Progenitor cell of endocrine pancreas (in vitro differentiated cells): Measurements from ENCODE around the gene THUMPD1. TPM values are rescaled to one million over a fixed set of nuclear protein-coding genes. Genes with fewer than 3 reads are reported as not detected.

ENCODE experiments used
- DNase-seq: peaks from one replicate; pipeline ENCODE4 v3.0.0; 2021; ENCODE audit warnings: low spot score; ENCODE audit not compliant: unreplicated experiment
- H3K27ac Mint-ChIP-seq: 2 replicates; pipeline ENCODE4 v1.8.0; 2021; ENCODE audit warnings: mild to moderate bottlenecking, moderate library complexity, mixed read lengths
- H3K27me3 Mint-ChIP-seq: 2 replicates; pipeline ENCODE4 v1.8.0; 2021; ENCODE audit warnings: mixed read lengths
- H3K36me3 Mint-ChIP-seq: 2 replicates; pipeline ENCODE4 v1.8.0; 2022; ENCODE audit warnings: mixed read lengths; ENCODE audit not compliant: insufficient read depth
- H3K4me1 Mint-ChIP-seq: 2 replicates; pipeline ENCODE4 v1.8.0; 2021; ENCODE audit warnings: low read depth, mixed read lengths
- H3K4me3 Mint-ChIP-seq: 2 replicates; pipeline ENCODE4 v1.8.0; 2021; ENCODE audit warnings: low read depth, mild to moderate bottlenecking, moderate library complexity, mixed read lengths
- H3K9me3 Mint-ChIP-seq: 2 replicates; pipeline ENCODE4 v1.8.0; 2021; ENCODE audit warnings: low read depth, mixed read lengths
- total RNA-seq: library from RNA; stranded (reverse); gene quantifications from 2 replicates; pipeline ENCODE4 v1.2.1, GENCODE V29; 2021
- TF ChIP-seq, protein P1 (sequence below): fragments of 200-600 bp; sonication (generic); IDR thresholded peaks from one replicate; pipeline ENCODE4 v1.5.0; 2021; ENCODE audit warnings: antibody characterized with exemption, mild to moderate bottlenecking; ENCODE audit not compliant: unreplicated experiment

THUMPD1 gene
- total RNA-seq, 1 donor from 2014 or later = 36.8 TPM

DNA sequence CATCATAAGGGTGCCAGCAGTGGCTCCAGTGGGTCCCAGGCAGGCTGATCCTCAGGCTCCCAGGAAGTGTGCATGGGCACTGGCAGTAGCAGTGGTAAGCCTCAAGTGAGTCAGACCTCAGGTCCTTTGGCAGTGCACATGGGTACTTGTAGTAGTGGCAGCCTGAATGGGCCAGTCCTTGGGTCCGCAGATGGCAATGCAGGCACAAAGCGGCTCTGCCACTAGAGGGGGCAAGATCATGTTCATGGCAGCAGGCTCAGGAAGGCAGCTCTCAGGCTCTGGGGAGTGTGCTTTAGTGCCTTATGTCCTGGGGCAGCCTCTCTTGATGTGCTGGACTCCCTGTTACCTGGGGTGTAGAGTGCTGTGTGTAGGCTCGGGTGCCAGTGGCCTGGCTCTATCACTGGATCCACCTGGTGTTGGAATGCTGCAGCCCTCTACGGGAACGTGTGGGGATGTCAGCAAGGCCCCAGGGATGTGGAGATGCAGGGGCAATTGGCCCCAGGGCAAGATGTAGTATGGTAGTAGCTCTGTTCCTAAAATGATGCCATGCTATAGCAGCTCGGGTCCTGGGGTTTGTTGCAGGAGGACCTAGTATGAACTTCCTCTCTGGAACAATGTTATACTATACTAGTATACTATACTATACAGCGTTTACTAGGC, 33.2 kb upstream of the THUMPD1 start:
- TF ChIP-seq, protein P1, sequence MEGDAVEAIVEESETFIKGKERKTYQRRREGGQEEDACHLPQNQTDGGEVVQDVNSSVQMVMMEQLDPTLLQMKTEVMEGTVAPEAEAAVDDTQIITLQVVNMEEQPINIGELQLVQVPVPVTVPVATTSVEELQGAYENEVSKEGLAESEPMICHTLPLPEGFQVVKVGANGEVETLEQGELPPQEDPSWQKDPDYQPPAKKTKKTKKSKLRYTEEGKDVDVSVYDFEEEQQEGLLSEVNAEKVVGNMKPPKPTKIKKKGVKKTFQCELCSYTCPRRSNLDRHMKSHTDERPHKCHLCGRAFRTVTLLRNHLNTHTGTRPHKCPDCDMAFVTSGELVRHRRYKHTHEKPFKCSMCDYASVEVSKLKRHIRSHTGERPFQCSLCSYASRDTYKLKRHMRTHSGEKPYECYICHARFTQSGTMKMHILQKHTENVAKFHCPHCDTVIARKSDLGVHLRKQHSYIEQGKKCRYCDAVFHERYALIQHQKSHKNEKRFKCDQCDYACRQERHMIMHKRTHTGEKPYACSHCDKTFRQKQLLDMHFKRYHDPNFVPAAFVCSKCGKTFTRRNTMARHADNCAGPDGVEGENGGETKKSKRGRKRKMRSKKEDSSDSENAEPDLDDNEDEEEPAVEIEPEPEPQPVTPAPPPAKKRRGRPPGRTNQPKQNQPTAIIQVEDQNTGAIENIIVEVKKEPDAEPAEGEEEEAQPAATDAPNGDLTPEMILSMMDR = peak; percentile 73
- H3K27ac Mint-ChIP-seq = no peak overlapping the region
- peaks cover 3% of the 10 kb centered on the region for H3K9me3 Mint-ChIP-seq
- peak; percentile 39 for DNase-seq
- no peaks in the 10 kb centered on the region for H3K4me1 Mint-ChIP-seq
- no peaks in the 10 kb centered on the region for H3K27me3 Mint-ChIP-seq
- H3K4me3 Mint-ChIP-seq = no peak overlapping the region
- H3K36me3 Mint-ChIP-seq = peaks cover 32% of the 10 kb centered on the region

DNA sequence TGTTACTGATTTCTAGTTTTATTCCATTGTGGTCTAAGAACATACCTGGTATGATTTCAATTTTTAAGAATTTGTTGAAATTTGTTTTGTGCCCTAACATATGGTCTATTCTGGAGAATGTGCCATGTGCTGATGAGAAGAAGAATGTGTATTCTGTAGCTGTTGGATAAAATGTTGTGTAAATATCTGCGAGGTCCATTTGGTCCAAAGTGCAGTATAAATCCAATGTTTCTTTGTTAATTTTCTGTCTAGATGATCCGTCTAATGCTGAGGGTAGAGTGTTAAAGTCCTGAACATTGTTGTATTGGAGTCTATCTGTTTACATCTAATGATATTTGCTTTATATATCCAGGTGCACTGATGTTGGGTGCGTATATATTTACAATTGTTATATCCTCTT, 32.1 kb upstream of the THUMPD1 start:
- H3K27me3 Mint-ChIP-seq = no peaks in the 10 kb centered on the region
- peaks cover 3% of the 10 kb centered on the region for H3K9me3 Mint-ChIP-seq
- H3K36me3 Mint-ChIP-seq = peaks cover 32% of the 10 kb centered on the region
- no peak for DNase-seq
- H3K4me1 Mint-ChIP-seq = no peaks in the 10 kb centered on the region
- H3K4me3 Mint-ChIP-seq = no peak overlapping the region
- H3K27ac Mint-ChIP-seq = no peak overlapping the region
- TF ChIP-seq, protein P1 = no peak

DNA sequence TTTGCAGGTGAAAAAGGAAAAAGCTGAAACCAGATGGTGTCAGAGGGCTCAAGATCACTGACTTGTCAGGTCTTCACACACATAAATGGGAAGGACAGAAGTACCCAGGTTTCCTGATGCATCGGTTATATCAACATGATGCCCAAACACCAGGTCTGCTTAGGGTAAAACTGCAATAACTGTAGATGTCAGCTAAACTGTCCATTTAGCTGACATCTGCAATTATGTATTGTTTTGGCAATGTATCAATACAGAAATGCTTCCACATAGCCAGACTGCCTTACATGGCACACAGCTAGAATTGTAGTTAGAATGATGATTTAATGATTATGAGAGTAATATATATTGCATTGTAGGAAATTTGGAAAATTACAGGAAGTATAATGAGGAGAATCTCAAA, 27.2 kb upstream of the THUMPD1 start:
- peaks cover 12% of the 10 kb centered on the region for H3K4me1 Mint-ChIP-seq
- TF ChIP-seq, protein P1 = no peak
- no peak overlapping the region for H3K4me3 Mint-ChIP-seq
- H3K9me3 Mint-ChIP-seq = peaks cover 3% of the 10 kb centered on the region
- no peaks in the 10 kb centered on the region for H3K27me3 Mint-ChIP-seq
- H3K27ac Mint-ChIP-seq = no peak overlapping the region
- peaks cover 24% of the 10 kb centered on the region for H3K36me3 Mint-ChIP-seq
- DNase-seq = no peak

DNA sequence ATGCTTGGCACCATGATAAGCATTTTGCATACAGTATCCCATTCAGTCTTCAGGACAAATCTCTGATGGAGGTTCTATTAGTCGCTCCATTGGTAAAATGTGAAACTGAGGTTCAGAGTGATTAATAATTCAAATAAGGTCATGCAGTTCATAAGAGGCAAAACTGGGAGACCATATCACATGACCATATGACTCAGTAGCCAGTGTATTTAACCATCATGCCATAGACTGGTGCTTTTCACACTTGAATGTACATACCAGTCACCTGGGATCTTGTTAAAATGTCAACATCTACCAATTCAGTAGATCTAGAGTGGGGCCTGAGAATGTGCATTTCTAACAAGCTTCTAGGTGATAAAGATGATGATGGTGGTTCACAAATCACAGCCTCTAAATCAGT, 26.5 kb upstream of the THUMPD1 start:
- peaks cover 18% of the 10 kb centered on the region for H3K4me1 Mint-ChIP-seq
- H3K27ac Mint-ChIP-seq = no peak overlapping the region
- H3K27me3 Mint-ChIP-seq = no peaks in the 10 kb centered on the region
- H3K9me3 Mint-ChIP-seq = peaks cover 3% of the 10 kb centered on the region
- peaks cover 20% of the 10 kb centered on the region for H3K36me3 Mint-ChIP-seq
- no peak for DNase-seq
- TF ChIP-seq, protein P1 = no peak
- no peak overlapping the region for H3K4me3 Mint-ChIP-seq

DNA sequence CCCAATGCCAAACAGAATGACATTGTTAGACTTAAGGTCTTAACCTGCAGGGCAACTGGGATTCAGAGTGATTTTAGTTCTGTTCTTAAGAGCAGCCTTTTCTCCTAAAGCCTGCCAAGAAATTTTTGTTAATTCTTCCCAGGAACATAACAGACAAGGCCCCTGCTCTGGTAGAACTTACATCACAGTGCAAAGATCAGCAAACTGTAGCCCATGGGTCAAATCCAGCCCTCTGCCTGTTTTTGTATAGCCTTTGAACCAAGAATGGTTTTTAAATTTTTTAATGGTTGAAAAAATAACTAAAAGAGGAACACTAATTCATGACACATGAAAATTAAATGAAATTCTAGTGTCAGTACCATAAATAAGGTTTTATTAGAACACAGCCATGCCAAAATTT, 26.0 kb upstream of the THUMPD1 start:
- no peak for DNase-seq
- Mint-ChIP-seq H3K36me3 (peaks cover 18% of the 10 kb centered on the region), H3K4me3 (no peak overlapping the region), H3K4me1 (peaks cover 21% of the 10 kb centered on the region), H3K27me3 (no peaks in the 10 kb centered on the region), H3K9me3 (peaks cover 4% of the 10 kb centered on the region), H3K27ac (no peak overlapping the region)
- TF ChIP-seq, protein P1 = no peak
